Endothelial cell of umbilical vein (primary cell): ENCODE data around the gene UBB.

ENCODE experiments used
- CTCF ChIP-seq, 2 donors: IDR thresholded peaks; 1 replicate in 1 of 2; 2 replicates in 1 of 2; pipeline ENCODE4 v1.5.1; 2011; ENCODE audit warnings: low read length in 2 of 2, mild to moderate bottlenecking in 2 of 2, moderate library complexity in 2 of 2, control low read depth in 1 of 2, inconsistent platforms in 1 of 2, low read depth in 1 of 2; ENCODE audit not compliant: insufficient read depth in 1 of 2; ENCODE audit errors: extremely low read depth in 1 of 2
- EZH2 ChIP-seq: IDR thresholded peaks from 2 replicates; pipeline ENCODE4 v1.6.1; 2012; ENCODE audit warnings: borderline replicate concordance, low read depth, mild to moderate bottlenecking, moderate library complexity, low read length, inconsistent platforms; ENCODE audit not compliant: severe bottlenecking
- FOS ChIP-seq: IDR thresholded peaks from 2 replicates; pipeline ENCODE4 v1.6.1; 2011; ENCODE audit warnings: mild to moderate bottlenecking, low read length, moderate library complexity, borderline replicate concordance; ENCODE audit not compliant: insufficient read depth
- MYC ChIP-seq: IDR thresholded peaks from one replicate; pipeline ENCODE4 v1.6.1; 2011; ENCODE audit warnings: mild to moderate bottlenecking, low read depth, low read length
- POLR2A ChIP-seq: IDR thresholded peaks from 2 replicates; pipeline ENCODE4 v1.6.1; 2012; ENCODE audit warnings: low read depth, mild to moderate bottlenecking, control low read depth, low read length
- POLR2AphosphoS5 ChIP-seq: IDR thresholded peaks from 2 replicates; pipeline ENCODE4 v1.6.1; 2012; ENCODE audit warnings: low read depth, mild to moderate bottlenecking, control low read depth, low read length, moderate library complexity; ENCODE audit not compliant: insufficient read depth
- TF ChIP-seq, protein P1 (sequence below): IDR thresholded peaks from 2 replicates; pipeline ENCODE4 v1.6.1; 2011; ENCODE audit not compliant: insufficient read depth, insufficient read length

- TF ChIP-seq CTCF (IDR thresholded peaks at IDR 0.05; ENCODE audit: extremely low read depth in 1 of 2, insufficient read depth in 1 of 2, low read depth in 1 of 2, low read length in 2 of 2) (no peak), FOS (no peak), POLR2A (no peak), POLR2AphosphoS5 (no peak), EZH2 (no peak), MYC (no peak)
- TF ChIP-seq, protein P1, sequence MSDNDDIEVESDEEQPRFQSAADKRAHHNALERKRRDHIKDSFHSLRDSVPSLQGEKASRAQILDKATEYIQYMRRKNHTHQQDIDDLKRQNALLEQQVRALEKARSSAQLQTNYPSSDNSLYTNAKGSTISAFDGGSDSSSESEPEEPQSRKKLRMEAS = no peak
These were observed 41.5 kb upstream of the UBB start for GRCh38 chr17:16339402-16339801.
